HG03039 (cell line): ENCODE results near the gene SERTAD4.
"Not testable (repeated sequence)": the region's sequence is repeated elsewhere in the genome, so short reads cannot be mapped to it uniquely, and the experiment has no call there.

Source experiments
- ATAC-seq: cut with Tn5 transposase; IDR thresholded peaks from one replicate; pipeline ENCODE4 v1.9.1; 2021; ENCODE audit warnings: mild to moderate bottlenecking, moderate library complexity; ENCODE audit not compliant: unreplicated experiment

Gene SERTAD4

DNA sequence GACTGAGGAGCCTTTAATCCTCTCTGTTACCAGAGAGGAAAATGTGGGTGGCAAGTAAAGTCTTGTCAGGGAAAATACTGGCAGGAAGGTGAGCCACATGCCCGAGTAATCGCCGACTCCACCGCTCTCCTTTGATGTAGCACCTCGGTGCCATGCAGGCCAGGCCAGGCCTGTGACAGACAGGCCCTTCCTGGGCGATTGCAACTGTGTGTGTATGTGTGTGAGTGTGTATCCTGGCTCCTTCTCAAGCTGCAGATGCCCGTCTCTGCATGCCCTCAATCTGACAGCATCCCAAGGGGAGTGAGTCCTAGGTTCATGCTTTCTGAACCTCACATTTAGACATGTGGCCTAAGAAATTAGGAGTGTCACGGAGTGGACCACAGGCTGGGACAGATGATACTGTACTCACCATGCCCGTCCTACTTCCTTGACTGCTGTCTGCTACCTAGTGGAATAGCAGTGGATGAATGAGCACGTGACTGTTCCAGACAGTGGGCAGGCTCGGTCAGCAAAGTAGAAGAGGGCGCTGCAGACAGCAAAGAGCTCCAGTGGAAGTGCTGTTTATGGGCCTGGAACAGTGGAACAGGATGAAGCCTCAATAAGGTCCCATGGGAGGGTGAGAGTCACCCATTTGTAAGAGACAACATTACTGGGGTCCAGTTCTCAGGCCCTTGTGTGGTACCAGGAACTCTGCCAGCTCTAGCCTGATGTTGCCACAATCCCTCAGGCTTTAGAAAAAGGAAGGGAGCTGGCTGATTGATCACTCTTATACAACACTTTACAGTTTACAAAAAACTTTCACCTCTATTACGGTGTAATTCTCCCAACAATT lies 25.3 kb downstream of the SERTAD4 start:
- no peak for ATAC-seq

DNA sequence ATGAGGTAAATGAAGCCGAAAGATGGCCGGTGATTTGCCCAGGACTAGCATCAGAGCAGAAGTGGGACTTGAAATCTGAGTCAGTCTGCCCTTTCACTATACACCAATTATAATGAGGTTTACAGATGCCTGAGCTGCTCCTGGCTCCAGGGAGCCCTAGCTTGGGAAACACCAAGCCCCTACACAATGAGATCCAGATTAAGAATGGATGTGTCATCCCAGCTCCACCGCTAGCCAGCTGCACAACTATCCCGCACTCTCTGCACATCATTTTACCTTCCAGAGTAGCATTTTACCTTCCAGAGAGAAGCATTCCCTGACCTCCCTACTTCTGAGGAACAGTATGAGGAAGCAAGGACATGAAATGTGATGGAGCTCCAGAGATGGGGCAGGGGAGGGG lies 27.0 kb downstream of the SERTAD4 start:
- no peak for ATAC-seq

DNA sequence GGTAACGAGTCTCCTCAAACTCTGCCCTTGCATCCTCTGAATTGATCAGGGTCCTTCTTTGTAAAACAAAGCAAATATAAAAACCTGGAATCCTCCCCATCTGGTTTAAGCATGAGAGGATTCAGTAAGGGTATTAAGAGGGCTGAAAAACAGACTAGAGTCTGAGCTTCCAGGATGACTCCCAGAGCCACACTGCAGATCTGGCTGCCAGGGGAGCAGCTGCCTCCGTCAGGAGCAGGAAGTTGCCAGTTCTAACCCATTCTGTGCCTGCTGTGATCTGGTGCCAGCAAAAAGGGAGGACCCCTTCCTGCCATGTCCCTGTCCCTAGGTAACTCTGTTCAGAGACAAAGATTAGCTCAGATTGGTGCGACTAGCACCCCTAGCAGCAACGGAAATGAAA lies 27.5 kb downstream of the SERTAD4 start:
- no peak for ATAC-seq

DNA sequence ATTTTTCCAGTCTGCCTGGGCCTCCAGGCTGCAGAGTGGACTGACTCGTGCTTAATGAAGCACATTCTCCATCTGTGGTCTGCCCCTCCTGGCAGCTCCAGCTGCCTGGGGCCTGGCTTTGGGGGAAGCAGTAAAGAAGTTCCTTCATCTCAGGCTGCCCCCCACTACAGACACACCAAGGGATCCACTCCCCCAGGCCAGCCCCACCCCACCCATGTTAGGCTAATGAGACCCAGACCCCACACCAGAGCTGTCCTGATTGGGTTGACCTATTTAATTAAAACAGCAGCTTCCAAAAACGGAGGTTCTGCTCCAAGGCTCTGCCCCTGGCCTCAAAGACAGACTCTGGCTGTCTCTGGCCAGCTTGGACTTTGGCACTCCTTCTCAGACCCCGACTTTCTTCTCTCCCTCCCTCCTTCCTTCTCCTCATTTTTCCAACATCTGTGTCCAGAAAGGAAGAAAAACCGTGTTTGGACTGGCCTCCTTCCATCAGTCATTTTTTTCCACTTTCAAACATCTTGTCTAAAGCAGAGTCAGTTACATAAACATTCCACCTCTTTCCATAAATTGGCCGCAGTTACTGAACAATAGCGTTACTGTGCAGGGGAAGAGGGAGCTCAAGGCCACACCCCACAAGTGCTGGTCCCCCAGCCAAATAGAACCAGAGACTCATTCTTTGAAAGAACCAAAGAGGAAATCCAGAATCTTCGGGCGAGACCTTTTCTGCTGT lies 29.7 kb downstream of the SERTAD4 start:
- no peak for ATAC-seq

DNA sequence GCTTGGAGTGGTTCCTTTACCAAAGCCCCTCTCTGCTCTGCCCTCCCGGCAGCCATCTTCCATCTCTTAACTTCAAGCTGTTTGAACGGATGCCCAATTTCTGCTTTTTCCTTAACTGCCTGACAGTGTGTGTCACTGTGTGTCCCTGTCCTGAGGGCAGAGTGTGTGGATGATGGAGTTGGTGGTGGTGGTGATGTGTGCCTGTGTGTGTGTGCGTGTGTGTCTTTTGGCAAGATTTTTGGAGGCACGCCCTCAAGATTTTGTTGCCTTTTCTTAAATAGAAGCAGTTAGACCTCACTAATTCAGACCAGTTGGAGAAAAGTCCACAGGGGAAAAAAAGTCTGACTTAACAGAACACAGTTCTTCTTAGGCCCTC lies 30.3 kb downstream of the SERTAD4 start:
- no peak for ATAC-seq

DNA sequence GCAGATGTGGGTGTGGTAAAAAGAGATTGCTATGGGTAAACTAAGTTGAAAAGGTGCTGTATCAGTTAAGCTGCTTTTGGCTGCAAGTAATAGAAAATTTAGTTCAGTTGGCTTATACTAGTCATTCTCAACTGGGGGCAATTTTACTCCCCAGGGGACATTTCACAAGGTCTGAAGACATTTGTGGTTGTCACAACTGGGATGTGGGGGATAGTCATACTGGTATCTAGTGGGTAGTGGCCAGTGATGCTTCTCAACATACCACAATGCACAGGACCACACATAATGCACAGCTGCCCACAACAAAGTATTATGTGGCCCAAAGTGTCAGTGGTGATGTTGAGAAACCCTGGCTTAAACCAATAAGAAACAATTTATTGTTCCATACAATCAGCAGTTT lies 31.4 kb downstream of the SERTAD4 start:
- ATAC-seq, result no peak

DNA sequence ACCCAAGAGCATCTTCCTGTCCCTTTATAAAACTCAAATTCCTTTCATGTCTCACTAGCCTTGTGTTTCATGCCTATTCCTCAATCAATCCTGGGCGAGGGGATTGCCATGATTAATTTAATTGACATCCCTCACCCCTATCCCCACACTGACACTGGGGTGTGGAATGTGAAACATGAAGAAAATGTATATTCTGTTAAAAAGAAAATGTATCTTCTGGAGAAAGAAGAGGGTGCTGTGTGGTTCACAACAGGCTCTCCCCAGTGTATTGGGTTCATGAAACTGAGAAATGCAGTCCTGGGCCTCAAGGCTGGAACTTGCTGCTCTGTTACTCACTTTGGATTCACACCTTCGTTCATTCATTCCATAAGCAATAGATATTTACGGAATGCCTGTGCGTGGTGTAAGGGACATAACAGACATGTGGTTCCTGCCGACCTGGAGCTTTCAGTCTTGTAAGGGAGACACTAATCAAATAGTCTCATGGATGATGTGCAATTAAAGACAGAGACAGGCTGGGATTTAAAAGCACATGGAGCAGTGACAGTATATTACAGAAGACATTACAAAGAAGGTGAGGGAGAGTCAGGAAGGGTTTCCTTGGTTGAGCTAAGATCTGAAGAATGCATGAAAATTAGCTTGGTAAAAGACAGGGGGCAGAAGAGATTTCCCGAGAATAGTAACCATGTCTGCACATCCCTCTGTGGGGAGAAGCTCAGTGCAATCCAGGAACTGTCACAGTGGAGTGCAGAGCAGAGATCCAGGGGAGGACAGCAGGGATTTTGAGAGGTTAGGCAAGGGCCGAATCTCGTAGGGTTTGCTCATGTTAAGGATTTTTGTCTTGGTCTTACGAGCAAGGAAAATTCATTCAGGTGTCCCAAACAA lies 32.1 kb downstream of the SERTAD4 start:
- no peak for ATAC-seq

DNA sequence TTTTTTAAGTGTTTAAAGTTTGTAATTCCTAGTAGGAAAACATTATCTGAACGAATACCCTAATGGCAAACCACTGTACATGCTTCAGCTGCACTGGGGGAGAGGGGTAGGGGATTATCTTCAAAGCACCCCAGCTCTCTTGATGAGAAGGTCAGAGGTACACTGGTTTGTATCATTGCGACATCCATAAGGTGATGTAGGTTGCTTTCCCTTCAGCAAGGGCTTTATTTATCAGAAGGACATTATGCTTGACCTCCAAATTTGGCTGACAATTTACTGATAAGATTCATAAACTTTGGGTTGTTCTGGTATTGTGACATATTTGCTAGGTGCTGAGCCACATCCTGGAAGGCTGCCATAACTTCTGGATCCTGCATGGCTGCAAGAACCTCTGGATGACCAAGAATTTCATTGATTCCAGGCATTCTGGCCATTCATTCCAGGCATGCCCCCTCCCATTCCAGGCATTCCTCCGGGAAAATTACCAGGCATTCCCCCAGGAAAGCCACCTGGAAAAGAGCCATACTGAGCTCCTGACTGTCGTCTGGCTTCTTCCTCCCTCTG lies 32.9 kb downstream of the SERTAD4 start:
- not testable (repeated sequence) for ATAC-seq

DNA sequence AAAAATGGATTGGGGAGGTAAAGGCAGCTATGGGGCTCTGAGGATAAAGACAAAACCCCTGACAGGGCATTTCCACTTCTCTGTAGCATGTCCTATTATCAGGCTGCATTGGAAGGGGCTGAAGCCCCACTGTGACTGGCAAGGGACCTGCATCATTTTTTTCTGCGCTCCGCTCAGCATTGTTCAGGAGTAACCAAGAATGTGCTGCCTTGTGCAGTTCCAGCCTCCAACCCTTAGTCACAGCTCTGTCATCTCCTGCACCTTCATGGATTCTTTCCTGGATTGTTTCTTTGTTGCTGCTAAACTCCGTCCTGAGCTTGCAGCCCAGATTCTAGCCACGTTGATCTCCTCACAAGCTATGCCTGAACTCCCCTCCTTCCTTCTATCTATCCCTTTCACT lies 37.4 kb downstream of the SERTAD4 start:
- no peak for ATAC-seq

DNA sequence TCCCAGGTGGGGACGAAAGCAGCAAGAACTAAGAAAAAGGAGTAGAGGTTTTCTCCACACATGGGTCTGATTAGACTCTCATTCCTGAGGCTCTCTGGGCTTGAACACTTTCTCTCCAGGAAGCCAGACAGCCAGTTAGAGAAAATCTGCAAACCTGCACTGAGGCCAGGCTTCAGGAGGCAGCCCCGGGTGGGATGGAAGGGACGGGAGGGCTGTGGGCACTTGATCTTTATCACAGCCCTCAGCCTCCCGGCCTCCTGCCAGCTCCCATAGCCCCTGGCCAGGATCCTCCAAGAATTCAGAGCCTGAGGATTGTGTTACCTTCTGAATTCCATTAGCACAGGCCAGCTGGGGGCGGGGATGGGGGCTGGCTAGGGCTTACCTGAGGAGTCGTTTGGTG lies 40.1 kb downstream of the SERTAD4 start:
- ATAC-seq, result no peak

DNA sequence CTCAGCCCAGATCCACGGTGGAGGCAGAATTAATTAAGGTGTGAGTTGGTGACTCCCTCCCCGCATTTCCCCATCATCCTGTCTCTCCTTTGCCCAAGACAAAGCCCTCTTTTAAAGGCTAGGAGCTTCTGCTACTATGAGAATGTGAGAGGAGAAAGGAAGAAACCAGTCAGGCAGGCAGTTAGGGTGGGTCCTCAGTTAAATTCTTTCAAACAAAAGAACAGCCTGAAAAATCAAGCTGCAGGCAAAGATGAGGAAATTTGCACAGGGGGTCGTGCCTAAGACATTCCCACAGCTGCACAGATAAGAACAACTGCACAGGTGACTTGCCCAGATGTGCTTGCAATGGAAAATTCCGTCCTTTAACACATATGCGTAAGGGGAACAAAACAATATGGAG lies 47.6 kb downstream of the SERTAD4 start:
- ATAC-seq, result no peak

DNA sequence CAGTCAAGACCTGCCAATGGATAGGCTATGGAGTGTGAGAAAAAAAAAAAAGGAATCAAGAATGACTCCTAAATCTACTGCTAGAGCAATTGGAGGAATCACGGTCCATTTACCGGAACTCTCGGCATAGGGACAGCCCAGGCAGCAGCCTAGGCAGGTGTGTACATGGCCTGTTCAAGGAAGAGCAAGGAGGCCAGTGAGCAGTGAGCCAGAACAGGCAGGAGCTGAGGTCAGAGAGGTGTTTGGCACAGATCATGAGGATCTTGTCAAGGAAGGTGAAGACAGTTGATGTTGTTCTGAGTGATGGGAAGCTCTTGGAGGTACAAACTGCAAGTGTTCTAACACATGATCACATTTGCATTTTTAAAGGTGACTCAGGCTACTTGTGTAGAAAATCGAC lies 55.5 kb downstream of the SERTAD4 start:
- no peak for ATAC-seq

DNA sequence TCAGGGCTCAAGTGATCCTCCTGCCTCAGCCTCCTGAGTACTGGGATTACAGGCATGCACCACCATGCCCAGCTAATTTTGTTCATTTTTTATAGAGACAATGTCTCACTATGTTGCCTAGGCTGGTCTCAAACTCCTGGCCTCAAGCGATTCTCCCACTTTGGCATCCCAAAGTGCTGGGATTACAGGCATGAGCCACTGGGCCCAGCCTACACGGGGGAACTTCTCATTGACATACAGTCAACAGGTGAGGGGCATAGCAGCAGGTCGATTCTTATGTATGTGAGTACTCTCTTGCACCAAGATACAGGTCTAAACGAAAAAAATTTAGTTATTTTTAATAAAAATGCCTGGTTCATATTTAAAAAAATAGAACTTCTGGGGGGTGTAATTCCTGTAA lies 56.7 kb downstream of the SERTAD4 start:
- no peak for ATAC-seq

DNA sequence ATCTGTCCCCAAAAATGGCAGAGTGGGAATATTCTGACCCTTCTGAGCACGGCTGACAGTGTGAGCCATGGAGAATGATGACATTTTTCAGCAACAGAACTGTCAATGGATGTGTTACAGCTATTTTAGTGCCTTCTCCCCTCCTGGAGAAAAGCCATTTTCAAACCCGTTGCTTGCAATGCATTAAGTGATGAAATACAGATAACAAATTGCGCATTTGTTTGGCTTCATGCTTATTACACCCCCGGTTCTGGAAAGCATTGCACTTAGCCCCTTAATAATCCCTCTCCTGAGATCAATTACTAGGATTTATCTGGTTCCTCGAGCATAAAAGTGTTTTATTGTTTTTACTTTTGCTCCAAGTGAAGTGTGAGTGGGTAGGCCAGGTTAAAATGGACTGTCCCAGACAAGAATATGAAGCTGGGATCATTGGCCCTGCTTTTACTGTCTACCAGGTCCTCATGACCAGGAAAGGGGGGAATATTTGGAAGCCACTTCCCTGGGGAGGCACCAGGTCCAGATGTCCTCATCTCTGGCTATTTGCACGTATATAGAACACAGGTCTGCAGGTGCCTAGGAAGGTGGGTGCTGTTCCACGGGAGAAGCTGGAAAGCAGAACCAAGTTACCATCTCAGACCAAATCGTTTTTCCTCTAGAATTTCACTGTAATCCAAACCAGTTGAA lies 58.6 kb downstream of the SERTAD4 start:
- no peak for ATAC-seq

DNA sequence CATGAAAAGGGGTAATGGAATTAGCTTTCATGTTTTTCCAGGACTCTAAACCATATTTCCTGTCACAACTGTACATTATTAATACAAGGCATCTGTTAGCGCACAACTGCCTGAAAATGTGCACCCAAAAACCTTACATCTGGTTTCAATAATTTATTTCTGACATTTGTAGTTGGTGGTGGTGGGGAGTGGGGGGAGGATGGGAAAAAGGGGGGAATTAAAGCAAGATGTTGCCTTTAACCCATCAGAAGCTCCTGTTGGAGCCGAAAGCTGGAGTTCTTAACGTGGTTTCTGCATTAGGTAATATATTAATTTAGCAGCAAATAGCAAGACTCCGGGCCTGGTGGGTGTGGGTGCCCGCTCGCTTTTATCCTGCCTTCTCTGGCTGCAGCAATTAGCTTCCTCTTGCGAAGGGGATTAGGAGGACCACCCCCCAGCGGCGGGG lies 59.2 kb downstream of the SERTAD4 start:
- ATAC-seq, result no peak

DNA sequence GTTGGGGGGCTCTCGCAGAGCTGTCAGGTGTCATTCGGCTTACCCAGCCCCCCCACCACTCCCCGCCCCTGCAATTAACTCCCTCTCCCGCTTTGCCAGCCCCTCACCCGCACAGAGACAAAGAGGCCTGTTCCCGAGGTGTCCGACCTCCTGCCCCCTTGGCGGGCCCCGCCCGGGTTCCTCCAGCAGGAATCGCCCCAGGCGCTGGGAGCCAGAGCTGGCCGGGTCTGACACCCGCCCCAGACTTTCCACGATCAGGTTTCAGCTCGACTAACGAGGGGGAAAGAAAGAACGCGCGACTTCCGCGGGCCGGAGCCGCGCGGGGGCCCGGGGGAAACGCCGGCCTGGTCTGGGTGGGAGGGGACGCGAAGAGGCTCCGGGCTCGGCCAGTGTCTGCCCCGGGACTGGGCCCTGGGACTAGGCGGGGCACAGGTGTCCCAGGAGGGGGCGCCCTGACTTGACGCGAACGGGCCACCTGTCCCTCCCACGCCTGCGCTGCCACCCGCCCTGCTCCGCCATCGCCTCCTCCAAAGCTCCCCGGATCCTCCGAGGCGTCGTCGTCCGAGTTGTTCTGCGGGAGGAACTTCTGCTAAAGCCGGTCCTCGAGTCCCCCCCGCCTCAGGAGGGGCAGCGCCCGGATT lies 59.8 kb downstream of the SERTAD4 start:
- no peak for ATAC-seq

DNA sequence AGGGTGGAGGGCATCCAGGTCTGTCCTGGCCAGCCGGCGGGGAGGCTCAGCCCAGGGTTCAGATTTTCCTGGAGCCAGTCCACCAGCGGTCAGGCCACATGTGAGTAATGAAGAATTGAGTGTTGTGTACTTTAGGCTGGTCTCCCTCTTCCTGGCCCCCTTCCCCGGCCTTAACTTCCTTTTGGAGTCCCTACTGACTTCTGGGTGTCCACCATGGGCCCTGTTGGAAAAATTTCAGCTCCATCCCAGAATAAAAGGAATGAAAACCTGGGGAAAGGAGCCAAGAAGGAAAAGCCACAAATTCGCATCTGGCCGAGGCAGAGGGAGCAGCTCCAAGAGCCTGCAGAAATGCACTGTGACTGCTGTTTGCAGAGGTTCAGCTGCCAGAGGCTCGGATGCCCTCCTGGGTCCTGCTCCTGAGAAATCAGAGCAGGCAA lies 60.6 kb downstream of the SERTAD4 start:
- ATAC-seq, result no peak

DNA sequence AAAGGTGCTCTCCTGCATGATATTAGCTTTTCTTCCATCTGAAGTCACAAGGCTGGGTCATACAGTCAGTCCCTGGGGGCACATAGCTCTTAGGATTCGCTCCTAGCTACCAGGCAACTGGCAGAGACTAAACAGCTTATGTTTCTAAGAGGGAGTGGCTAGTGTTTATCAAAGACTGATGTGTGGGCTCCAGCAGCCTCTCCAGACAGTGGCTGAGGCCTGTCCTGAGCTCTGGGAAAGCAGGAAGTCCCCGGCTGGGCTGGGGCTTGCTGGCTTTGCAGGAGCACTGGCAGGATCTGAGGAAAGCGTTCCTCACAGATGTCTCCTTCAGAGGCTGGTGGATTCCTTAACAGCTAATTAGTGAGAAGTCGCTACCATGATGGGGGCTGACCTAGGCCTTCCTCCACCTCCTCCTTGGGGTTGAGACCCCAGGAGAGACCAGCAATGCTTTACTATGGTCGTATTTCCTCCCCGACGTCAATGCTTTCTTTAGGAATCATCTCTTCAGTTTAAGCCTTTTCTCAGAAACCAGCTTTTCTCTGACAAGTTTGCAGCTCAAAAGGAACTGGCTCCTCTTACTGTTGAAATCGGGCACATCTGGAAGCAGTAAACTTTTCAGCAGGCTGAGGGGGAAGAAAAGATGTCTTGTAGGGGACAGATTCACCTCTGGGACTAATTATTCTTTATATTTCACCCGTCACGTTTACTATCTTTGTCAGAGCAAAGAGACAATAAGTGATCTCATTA lies 62.6 kb downstream of the SERTAD4 start:
- no peak for ATAC-seq
